H1 (cell line): ENCODE data around the gene ALDH1L2. TPM values are rescaled to one million over a fixed set of nuclear protein-coding genes. Genes with fewer than 3 reads are reported as not detected.

Source experiments
- CTCF ChIA-PET: fragments of 300-600 bp; sonication (Branson Sonifier 250); formaldehyde crosslinking; loops from one replicate; lab custom pipeline; 2021; ENCODE audit not compliant: partially characterized antibody; lab: Charles Lee
- POLR2A ChIA-PET: fragments of 300-600 bp; sonication (Branson Sonifier 250); formaldehyde crosslinking; loops from one replicate; lab custom pipeline; 2021; ENCODE audit warnings: inconsistent platforms; ENCODE audit not compliant: partially characterized antibody; lab: Charles Lee
- DNase-seq, 2 experiments: peaks; one replicate each; pipeline versions ENCODE4 v3.0.0 to v3.0.0-alpha.2; 2010 to 2022; ENCODE audit warnings: low spot score in 2 of 2, low read depth in 1 of 2, mixed read lengths in 1 of 2
- FAIRE-seq: peaks from 2 replicates; lab custom pipeline; 2011; peaks lifted over from hg19 to GRCh38; lab: Jason Lieb, UNC
- H2AFZ ChIP-seq: 2 replicates; pipeline ENCODE4 v1.8.1; 2012; ENCODE audit warnings: low read length, inconsistent platforms
- H2AK5ac ChIP-seq: 2 replicates; pipeline ENCODE4 v1.6.1; 2013; ENCODE audit warnings: low read depth, low read length
- H2BK120ac ChIP-seq: replicated peaks from 2 replicates; pipeline ENCODE3; 2013; ENCODE audit warnings: low read depth, low read length, inconsistent platforms
- H2BK12ac ChIP-seq: 2 replicates; pipeline ENCODE4 v1.6.1; 2013; ENCODE audit warnings: low read depth, low read length
- H2BK15ac ChIP-seq: 2 replicates; pipeline ENCODE4 v1.6.1; 2013; ENCODE audit warnings: low read length
- H2BK20ac ChIP-seq: 2 replicates; pipeline ENCODE4 v1.6.1; 2013; ENCODE audit warnings: low read length
- H2BK5ac ChIP-seq: 2 replicates; pipeline ENCODE4 v1.6.1; 2013; ENCODE audit warnings: low read depth, low read length
- H3K14ac ChIP-seq: 2 replicates; pipeline ENCODE4 v1.6.1; 2013; ENCODE audit warnings: inconsistent platforms; ENCODE audit not compliant: insufficient read length
- H3K18ac ChIP-seq: 2 replicates; pipeline ENCODE4 v1.6.1; 2013; ENCODE audit warnings: low read length; ENCODE audit errors: extremely low read depth
- H3K23ac ChIP-seq: 2 replicates; pipeline ENCODE4 v1.6.1; 2013; ENCODE audit warnings: inconsistent platforms; ENCODE audit not compliant: insufficient read length
- H3K23me2 ChIP-seq: 2 replicates; pipeline ENCODE4 v1.6.1; 2013; ENCODE audit warnings: low read depth, low read length
- H3K27ac ChIP-seq: 2 replicates; pipeline ENCODE4 v1.6.1; 2011; ENCODE audit warnings: low read depth, low read length, inconsistent platforms
- H3K27me3 ChIP-seq, 4 experiments: replicated peaks in 1 of 4; 1 replicate in 1 of 4; 2 replicates in 3 of 4; pipeline versions ENCODE4 v1.6.1 to v1.8.1; 2011 to 2013; ENCODE audit warnings: low read length in 3 of 4, mild to moderate bottlenecking in 3 of 4, inconsistent platforms in 2 of 4, mixed read lengths in 2 of 4, moderate library complexity in 1 of 4; ENCODE audit not compliant: control insufficient read depth in 3 of 4, insufficient read depth in 3 of 4; ENCODE audit errors: extremely low read depth in 1 of 4
- H3K36me3 ChIP-seq, 4 experiments: 2 replicates each; pipeline versions ENCODE4 v1.6.1 to v1.8.1; 2011 to 2013; ENCODE audit warnings: mild to moderate bottlenecking in 4 of 4, low read length in 3 of 4, moderate library complexity in 2 of 4, control low read depth in 1 of 4, inconsistent platforms in 1 of 4; ENCODE audit not compliant: insufficient read depth in 4 of 4, control insufficient read depth in 2 of 4
- H3K4ac ChIP-seq: replicated peaks from 2 replicates; pipeline ENCODE3; 2013; ENCODE audit warnings: low read length, low read depth, mixed read lengths, inconsistent platforms; ENCODE audit not compliant: insufficient read length
- H3K4me1 ChIP-seq, 4 experiments: replicated peaks in 1 of 4; 1 replicate in 1 of 4; 2 replicates in 3 of 4; pipeline versions ENCODE4 v1.6.1 to v1.8.1; 2011 to 2013; ENCODE audit warnings: low read length in 3 of 4, inconsistent platforms in 2 of 4, mixed read lengths in 1 of 4; ENCODE audit not compliant: insufficient read depth in 4 of 4, control insufficient read depth in 3 of 4
- H3K4me2 ChIP-seq, 2 experiments: 2 replicates each; pipeline versions ENCODE4 v1.6.1 to v1.8.1; 2011 to 2013; ENCODE audit warnings: low read depth in 2 of 2, low read length in 2 of 2, control low read depth in 1 of 2, inconsistent platforms in 1 of 2, mild to moderate bottlenecking in 1 of 2; ENCODE audit not compliant: insufficient read depth in 1 of 2
- H3K4me3 ChIP-seq, 4 experiments: fragments of 200-600, 300-600 bp in 1 of 4; sonication (generic), shearing (Covaris generic), sonication (Bioruptor Twin) in 1 of 4; 2 replicates each; pipeline versions ENCODE4 v1.5.1 to v1.8.1; 2011 to 2016; ENCODE audit warnings: low read length in 4 of 4, low read depth in 3 of 4, control low read depth in 2 of 4, inconsistent platforms in 2 of 4, mild to moderate bottlenecking in 2 of 4, mixed read lengths in 1 of 4, moderate library complexity in 1 of 4; ENCODE audit not compliant: insufficient read depth in 2 of 4; ENCODE audit errors: extremely low read depth in 1 of 4
- H3K56ac ChIP-seq: replicated peaks from 2 replicates; pipeline ENCODE3; 2013; ENCODE audit warnings: low read depth, mild to moderate bottlenecking, mixed read lengths, low read length, inconsistent platforms; ENCODE audit not compliant: insufficient read length
- H3K79me1 ChIP-seq: 2 replicates; pipeline ENCODE4 v1.6.1; 2013; ENCODE audit warnings: low read depth, low read length, control low read depth
- H3K79me2 ChIP-seq, 2 experiments: 2 replicates each; pipeline versions ENCODE4 v1.6.1 to v1.8.1; 2012 to 2013; ENCODE audit warnings: low read length in 2 of 2, mild to moderate bottlenecking in 2 of 2, inconsistent platforms in 1 of 2; ENCODE audit not compliant: insufficient read depth in 2 of 2, control insufficient read depth in 1 of 2
- H3K9ac ChIP-seq, 4 experiments: replicated peaks in 1 of 4; 1 replicate in 1 of 4; 2 replicates in 3 of 4; pipeline versions ENCODE4 v1.6.1 to v1.8.1; 2011 to 2013; ENCODE audit warnings: low read depth in 3 of 4, low read length in 3 of 4, control low read depth in 2 of 4, mild to moderate bottlenecking in 2 of 4, moderate library complexity in 2 of 4, inconsistent platforms in 1 of 4; ENCODE audit errors: extremely low read depth in 1 of 4
- H3K9me3 ChIP-seq, 2 experiments: 2 replicates each; pipeline versions ENCODE4 v1.6.1 to v1.8.1; 2012 to 2013; ENCODE audit warnings: mild to moderate bottlenecking in 2 of 2, moderate library complexity in 2 of 2, control low read depth in 1 of 2, inconsistent platforms in 1 of 2, low read depth in 1 of 2, low read length in 1 of 2, mixed read lengths in 1 of 2; ENCODE audit not compliant: insufficient read depth in 2 of 2
- H4K20me1 ChIP-seq, 2 experiments: replicated peaks in 1 of 2; 2 replicates each; pipeline versions ENCODE3 to v1.8.1; 2011 to 2013; ENCODE audit warnings: inconsistent platforms in 2 of 2, low read length in 2 of 2, mild to moderate bottlenecking in 1 of 2; ENCODE audit not compliant: insufficient read depth in 2 of 2, control insufficient read depth in 1 of 2
- H4K5ac ChIP-seq: 2 replicates; pipeline ENCODE4 v1.6.1; 2013; ENCODE audit warnings: low read length, low read depth, mixed read lengths, inconsistent platforms; ENCODE audit not compliant: insufficient read length
- H4K8ac ChIP-seq: 2 replicates; pipeline ENCODE4 v1.8.0; 2013; ENCODE audit warnings: mild to moderate bottlenecking, moderate library complexity, low read length, inconsistent platforms; ENCODE audit not compliant: insufficient read depth; ENCODE audit errors: extremely low read depth
- H4K91ac ChIP-seq: replicated peaks from 2 replicates; pipeline ENCODE3; 2013; ENCODE audit warnings: low read length, mixed read lengths, inconsistent platforms; ENCODE audit not compliant: insufficient read length
- PHF8 ChIP-seq: fragments of 200-600 bp; sonication (generic); conservative IDR thresholded peaks from 2 replicates; pipeline ENCODE4 v1.7.1; 2012; ENCODE audit warnings: low read depth, mild to moderate bottlenecking, inconsistent platforms, low read length, moderate library complexity
- RAD21 ChIP-seq, 2 experiments: IDR thresholded peaks in 1 of 2; conservative IDR thresholded peaks in 1 of 2; 2 replicates each; pipeline ENCODE4 v1.6.1; 2011; ENCODE audit warnings: low read depth in 2 of 2, low read length in 2 of 2, improper control_type of control experiment in 1 of 2, inconsistent platforms in 1 of 2, mild to moderate bottlenecking in 1 of 2, moderate library complexity in 1 of 2
- WGBS, 2 experiments: shearing (Covaris generic) in 1 of 2; methylation state at CpG; one replicate each; pipeline versions ENCODE4 v1.1.6 to v1.1.7; 2013 to 2015; ENCODE audit warnings: low lambda C conversion rate in 2 of 2, mixed read lengths in 2 of 2, inconsistent platforms in 1 of 2, low coverage in 1 of 2, missing lambda C conversion rate in 1 of 2; ENCODE audit not compliant: insufficient replicate concordance in 2 of 2, insufficient coverage in 1 of 2, insufficient read length in 1 of 2; ENCODE audit errors: extremely low coverage in 1 of 2, missing lambda C conversion rate in 1 of 2; 5-methylcytosine and 5-hydroxymethylcytosine counted together
- polyA plus RNA-seq, 7 experiments: library from polyadenylated mRNA; depleted of rRNA in 3 of 7; stranded (reverse) in 5 of 7; unstranded in 2 of 7; fragments of >200 nt in 5 of 7; fragments of 200-250 nt in 2 of 7; gene quantifications; 1 replicate in 5 of 7; 2 replicates in 1 of 7; 4 replicates in 1 of 7; pipeline versions ENCODE4 v1.2.1 to v1.2.3, GENCODE V29; 2011 to 2013; ENCODE audit warnings: missing spikeins in 2 of 7, mixed read lengths in 2 of 7
- total RNA-seq: library from RNA; stranded (reverse); fragmentation: NEBNext Ultra II Directional; extraction: Animal tissue kit (Norgen Biotek cat#: 25700); gene quantifications from 2 replicates; pipeline ENCODE4 v1.2.1, GENCODE V29; 2021
- TF ChIP-seq, protein P1 (sequence below), 3 experiments: IDR thresholded peaks; 1 replicate in 2 of 3; 2 replicates in 1 of 3; pipeline versions ENCODE4 v1.5.1 to v1.6.1; 2011; ENCODE audit warnings: low read length in 3 of 3, mild to moderate bottlenecking in 3 of 3, inconsistent platforms in 2 of 3, low read depth in 1 of 3, moderate library complexity in 1 of 3; ENCODE audit not compliant: insufficient read depth in 1 of 3; ENCODE audit errors: control extremely low read depth in 1 of 3

ALDH1L2 gene
- total and polyA plus RNA-seq, 2 of the 8 experiments (the other 6 are each of a cell fraction or from before 2014, with no cell fraction given): 3.7 to 7.2 TPM

DNA sequence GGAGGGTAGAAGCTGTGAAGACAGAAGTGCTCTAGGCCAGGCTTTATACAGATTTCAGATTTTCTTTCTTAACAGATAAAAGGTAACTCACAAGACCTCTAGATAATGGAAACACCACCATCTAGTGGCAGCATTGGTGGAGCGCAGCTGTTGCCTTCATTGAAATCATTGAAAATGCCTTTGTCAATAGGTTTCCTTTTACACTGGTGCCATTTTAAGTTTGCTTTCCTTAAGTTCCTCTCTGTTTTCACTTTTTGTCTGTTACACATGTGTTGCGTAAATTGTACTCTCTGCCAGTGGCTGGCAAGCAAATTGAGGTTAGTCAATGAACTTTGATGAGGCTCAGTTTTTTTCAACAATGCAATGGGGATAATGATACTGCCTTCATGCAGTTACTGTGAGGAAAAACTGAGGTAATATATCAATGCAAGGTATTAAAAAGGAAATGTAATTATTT is 31.1 kb downstream of the ALDH1L2 start:
- no peak overlapping the region for H3K4ac ChIP-seq
- no peak overlapping the region for H3K4me3 ChIP-seq
- no peaks in the 10 kb centered on the region for H3K27me3 ChIP-seq
- H3K14ac ChIP-seq: no peak overlapping the region
- ChIA-PET POLR2A (interaction anchor here (1.2 to 2.4 kb wide), 2 partner anchors 9 to 30 kb away, joined by 3 to 6 read pairs; no protein-coding TSS in a partner anchor), CTCF (interaction anchor here (0.6 to 2.5 kb wide), 19 partner anchors 9 to 1195 kb away, joined by 3 to 13 read pairs (median 4); partner anchors contain the start of gene ALDH1L2)
- H2AFZ ChIP-seq: 0 out of 2 replicates have a peak overlapping the region, but pooled peaks have one; percentile 71
- H3K27ac ChIP-seq: no peak overlapping the region
- no peaks in the 10 kb centered on the region for H3K9me3 ChIP-seq
- H4K20me1 ChIP-seq: no peaks in the 10 kb centered on the region
- no peaks in the 10 kb centered on the region for H3K23me2 ChIP-seq
- no peak overlapping the region for H2BK12ac ChIP-seq
- no peaks in the 10 kb centered on the region for H3K79me1 ChIP-seq
- no peak overlapping the region for H2AK5ac ChIP-seq
- H3K4me2 ChIP-seq: no peak overlapping the region
- no peak overlapping the region for H3K56ac ChIP-seq
- H3K23ac ChIP-seq: no peak overlapping the region
- H4K5ac ChIP-seq: no peak overlapping the region
- WGBS, 2 experiments: 6% methylated on average over 2 of the region's 2 CpGs; no CpG with 5 or more reads in 1 of the 2 experiments
- H2BK120ac ChIP-seq: no peak overlapping the region
- no peak overlapping the region for H3K18ac ChIP-seq
- FAIRE-seq (peak; percentile 94), DNase-seq (peak; percentile 44 to 86)
- H2BK5ac ChIP-seq: no peak overlapping the region
- H3K36me3 ChIP-seq: peaks cover 0 to 5% (median 0%) of the 10 kb centered on the region in 4 experiments; a peak in 1 of 8 replicates
- no peak overlapping the region for H4K8ac ChIP-seq
- H3K79me2 ChIP-seq: no peaks in the 10 kb centered on the region
- no peak overlapping the region for H2BK15ac ChIP-seq
- no peaks in the 10 kb centered on the region for H3K4me1 ChIP-seq
- H3K9ac ChIP-seq: no peak overlapping the region
- TF ChIP-seq RAD21 (IDR thresholded peaks at IDR 0.05 in 1 of 2, conservative IDR thresholded peaks at IDR 0.05 in 1 of 2; ENCODE audit: low read depth in 2 of 2, low read length in 2 of 2): peak; percentile 93 to 95
- TF ChIP-seq, protein P1, sequence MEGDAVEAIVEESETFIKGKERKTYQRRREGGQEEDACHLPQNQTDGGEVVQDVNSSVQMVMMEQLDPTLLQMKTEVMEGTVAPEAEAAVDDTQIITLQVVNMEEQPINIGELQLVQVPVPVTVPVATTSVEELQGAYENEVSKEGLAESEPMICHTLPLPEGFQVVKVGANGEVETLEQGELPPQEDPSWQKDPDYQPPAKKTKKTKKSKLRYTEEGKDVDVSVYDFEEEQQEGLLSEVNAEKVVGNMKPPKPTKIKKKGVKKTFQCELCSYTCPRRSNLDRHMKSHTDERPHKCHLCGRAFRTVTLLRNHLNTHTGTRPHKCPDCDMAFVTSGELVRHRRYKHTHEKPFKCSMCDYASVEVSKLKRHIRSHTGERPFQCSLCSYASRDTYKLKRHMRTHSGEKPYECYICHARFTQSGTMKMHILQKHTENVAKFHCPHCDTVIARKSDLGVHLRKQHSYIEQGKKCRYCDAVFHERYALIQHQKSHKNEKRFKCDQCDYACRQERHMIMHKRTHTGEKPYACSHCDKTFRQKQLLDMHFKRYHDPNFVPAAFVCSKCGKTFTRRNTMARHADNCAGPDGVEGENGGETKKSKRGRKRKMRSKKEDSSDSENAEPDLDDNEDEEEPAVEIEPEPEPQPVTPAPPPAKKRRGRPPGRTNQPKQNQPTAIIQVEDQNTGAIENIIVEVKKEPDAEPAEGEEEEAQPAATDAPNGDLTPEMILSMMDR (IDR thresholded peaks at IDR 0.05; ENCODE audit: control extremely low read depth in 1 of 3, insufficient read depth in 1 of 3, low read depth in 1 of 3, low read length in 3 of 3): peak in 2 of 3 experiments; percentile 80 to 93; a peak in 3 of 4 replicates
- no peak for TF ChIP-seq PHF8
- H2BK20ac ChIP-seq: no peak overlapping the region
- H4K91ac ChIP-seq: no peak overlapping the region
